HFF-Myc (cell line): ENCODE data around the gene DYTN.
A peak's percentile ranks its signal among the peaks of the same experiment; 100 is the strongest.

Source experiments
- DNase-seq: peaks from one replicate; pipeline ENCODE4 v3.0.0-alpha.2; 2011; ENCODE audit warnings: low read depth; ENCODE audit errors: extremely low read depth
- H3K4me3 ChIP-seq: replicated peaks from 2 replicates; pipeline ENCODE4 v1.5.1; 2011; ENCODE audit warnings: low read depth, mild to moderate bottlenecking, control low read depth, low read length
- TF ChIP-seq, protein P1 (sequence below): IDR thresholded peaks from 2 replicates; pipeline ENCODE4 v1.5.1; 2012; ENCODE audit warnings: mild to moderate bottlenecking, low read depth, low read length, control low read depth; ENCODE audit errors: missing control alignments

The DYTN gene

DNA sequence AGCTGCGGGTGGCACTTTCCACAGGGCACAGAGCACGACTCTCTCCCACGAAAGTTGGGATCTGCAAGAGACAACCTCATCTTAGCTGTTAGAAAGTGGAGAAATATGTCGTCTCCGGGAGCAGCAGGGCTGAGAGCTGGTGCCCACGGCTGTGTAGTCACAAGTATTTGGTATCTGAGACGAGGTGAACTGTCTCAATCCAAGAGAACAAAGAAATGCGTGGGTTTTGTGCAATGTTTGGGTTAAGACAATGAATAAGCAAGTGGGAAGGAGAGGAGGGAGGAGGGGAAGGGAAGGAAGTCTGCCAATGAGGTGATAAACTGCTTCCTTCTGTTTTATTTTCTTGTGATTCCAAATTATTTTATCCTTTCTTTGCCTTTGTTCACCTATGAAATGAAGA, 18.0 kb downstream of the DYTN start:
- TF ChIP-seq, protein P1, sequence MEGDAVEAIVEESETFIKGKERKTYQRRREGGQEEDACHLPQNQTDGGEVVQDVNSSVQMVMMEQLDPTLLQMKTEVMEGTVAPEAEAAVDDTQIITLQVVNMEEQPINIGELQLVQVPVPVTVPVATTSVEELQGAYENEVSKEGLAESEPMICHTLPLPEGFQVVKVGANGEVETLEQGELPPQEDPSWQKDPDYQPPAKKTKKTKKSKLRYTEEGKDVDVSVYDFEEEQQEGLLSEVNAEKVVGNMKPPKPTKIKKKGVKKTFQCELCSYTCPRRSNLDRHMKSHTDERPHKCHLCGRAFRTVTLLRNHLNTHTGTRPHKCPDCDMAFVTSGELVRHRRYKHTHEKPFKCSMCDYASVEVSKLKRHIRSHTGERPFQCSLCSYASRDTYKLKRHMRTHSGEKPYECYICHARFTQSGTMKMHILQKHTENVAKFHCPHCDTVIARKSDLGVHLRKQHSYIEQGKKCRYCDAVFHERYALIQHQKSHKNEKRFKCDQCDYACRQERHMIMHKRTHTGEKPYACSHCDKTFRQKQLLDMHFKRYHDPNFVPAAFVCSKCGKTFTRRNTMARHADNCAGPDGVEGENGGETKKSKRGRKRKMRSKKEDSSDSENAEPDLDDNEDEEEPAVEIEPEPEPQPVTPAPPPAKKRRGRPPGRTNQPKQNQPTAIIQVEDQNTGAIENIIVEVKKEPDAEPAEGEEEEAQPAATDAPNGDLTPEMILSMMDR = no peak
- DNase-seq = no peak
- H3K4me3 ChIP-seq = no peak overlapping the region

DNA sequence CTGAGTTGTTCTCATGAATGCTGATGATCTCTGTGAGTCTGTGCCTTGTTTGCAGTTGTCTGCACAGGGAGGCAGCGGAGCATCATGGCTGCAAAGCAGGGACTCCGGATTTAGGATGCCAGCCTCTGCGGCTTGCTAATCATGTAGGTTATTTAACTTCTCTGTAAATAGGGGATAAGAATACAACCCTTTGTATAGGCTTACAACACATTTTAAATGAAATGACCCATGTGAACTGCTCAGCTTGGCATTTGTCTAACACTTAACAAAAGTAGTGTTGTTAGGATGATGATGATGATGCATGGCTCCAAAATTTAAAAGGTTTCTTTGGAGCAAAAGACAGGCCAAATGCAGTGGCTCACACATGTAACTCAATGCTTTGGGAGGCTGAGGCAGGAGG, 19.4 kb downstream of the DYTN start:
- no peak overlapping the region for H3K4me3 ChIP-seq
- TF ChIP-seq, protein P1 = no peak
- DNase-seq = no peak

DNA sequence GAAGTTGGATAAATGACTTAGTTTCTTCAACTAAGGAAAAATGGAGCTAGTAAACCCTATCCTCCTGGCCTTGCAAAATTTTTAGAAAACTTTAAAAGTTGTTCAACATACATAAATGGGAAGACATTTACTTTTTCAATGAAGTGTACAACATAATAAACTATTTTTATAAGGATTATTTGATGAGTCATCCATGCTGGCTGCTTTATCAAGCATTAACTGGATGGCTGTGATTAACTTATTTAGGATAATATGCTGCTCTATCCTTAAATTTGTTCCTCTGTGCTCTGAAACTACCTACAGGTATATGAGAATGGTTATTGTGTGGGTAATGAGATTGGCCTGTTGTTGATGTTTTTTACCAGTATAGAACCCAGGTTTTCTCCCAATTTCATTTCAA, 21.3 kb downstream of the DYTN start:
- DNase-seq = no peak
- no peak overlapping the region for H3K4me3 ChIP-seq
- TF ChIP-seq, protein P1 = no peak

DNA sequence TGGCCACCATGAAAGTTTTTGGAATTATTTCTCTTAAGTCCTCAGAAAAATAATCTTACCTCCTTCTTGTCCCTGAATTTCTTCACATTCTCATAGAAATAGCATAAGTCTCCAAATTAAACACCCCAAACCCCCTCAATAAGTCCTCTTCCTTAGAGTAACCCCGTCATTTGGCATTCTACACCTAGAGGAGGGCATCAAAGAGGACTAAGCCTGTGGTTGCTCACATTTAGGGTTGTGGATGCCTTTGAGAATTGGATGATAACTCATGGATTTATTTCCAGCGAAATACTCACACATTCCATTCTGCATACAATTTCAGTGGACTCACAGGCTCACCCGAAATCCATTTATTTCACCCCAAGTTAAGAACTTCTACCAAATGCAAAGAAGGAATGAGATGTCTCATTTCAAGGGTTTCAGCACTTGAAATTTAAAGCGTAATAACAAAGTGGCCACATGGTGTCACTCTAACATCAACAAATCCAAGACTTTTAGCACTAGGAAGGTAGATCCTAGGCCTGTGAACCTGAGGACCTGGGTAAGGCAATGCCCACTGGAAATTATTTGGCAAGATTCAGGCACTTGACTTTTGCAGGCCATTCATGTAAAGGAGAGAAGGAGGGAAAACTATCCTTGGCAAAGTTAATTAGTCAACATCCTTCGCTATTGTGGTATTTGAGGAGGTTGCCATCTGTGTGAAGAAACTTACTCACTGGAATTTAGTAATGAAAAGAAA, 24.6 kb downstream of the DYTN start:
- TF ChIP-seq, protein P1 = peak; percentile 32
- DNase-seq = peak; percentile 36
- H3K4me3 ChIP-seq = no peak overlapping the region

DNA sequence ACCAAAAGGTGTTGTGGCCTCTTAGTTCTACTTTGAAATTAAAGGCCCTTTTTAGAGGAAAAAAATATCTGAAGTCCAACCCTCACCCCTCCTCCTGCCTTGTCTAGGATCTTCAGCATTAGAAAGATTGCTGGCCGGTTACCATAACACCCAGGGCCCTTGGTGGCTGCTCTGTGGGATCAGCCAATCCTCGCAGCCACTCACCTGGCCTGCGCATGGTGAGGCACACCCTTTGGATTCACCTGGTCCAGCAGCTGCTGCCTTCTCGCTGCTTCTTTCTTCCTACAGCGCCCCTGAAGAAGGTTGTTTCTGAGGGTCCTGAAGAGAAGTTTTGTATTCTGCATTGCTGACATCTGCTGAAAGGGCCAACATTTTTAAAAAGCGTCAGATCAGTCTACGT, 25.2 kb downstream of the DYTN start:
- TF ChIP-seq, protein P1 = no peak
- H3K4me3 ChIP-seq = no peak overlapping the region
- DNase-seq = no peak

DNA sequence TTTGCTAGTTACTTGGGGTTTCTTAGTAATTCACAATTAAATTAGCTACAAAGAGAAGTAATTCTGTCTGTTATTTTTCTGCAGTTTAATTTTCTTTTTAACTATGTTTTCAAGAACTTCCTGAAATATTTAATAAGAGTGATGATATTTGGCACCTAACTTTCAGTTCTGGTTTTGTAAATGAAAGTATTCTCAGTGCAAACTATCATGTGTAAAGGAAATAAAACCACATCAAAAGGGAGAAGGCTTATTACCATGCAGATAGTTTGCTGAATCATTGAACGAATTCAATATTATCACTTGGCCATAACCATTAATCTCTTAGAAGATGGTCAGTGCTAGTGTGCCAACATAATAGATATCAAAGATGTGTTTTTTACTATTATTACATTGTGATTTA, 29.2 kb downstream of the DYTN start:
- TF ChIP-seq, protein P1 = no peak
- DNase-seq = no peak
- H3K4me3 ChIP-seq = no peak overlapping the region

DNA sequence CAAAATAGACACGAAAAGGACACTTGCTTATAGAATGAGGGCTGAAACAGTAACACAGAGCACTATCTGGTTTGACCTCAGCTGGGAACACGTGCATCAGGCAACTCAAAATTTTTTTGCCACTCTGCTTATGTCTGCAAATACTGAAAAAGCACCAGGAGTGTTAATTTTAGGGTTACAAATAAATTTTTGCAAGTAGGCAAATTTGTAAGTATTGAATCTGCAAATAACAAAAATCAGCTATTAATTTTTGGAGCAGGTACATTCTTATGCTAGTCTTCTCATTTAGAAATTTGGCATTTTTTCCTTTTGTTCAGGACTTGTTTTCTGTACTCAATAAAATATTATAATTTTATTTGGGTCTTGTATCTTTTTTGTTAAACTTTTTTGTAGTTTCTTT, 29.7 kb downstream of the DYTN start:
- DNase-seq = no peak
- TF ChIP-seq, protein P1 = no peak
- H3K4me3 ChIP-seq = no peak overlapping the region
